Measurements from ENCODE around the gene JCAD. TPM values are rescaled to one million over a fixed set of nuclear protein-coding genes. Genes with fewer than 3 reads are reported as not detected.

Gene JCAD
- polyA plus RNA-seq, 1 donor from 2014 or later, result 2.3 TPM

DNA sequence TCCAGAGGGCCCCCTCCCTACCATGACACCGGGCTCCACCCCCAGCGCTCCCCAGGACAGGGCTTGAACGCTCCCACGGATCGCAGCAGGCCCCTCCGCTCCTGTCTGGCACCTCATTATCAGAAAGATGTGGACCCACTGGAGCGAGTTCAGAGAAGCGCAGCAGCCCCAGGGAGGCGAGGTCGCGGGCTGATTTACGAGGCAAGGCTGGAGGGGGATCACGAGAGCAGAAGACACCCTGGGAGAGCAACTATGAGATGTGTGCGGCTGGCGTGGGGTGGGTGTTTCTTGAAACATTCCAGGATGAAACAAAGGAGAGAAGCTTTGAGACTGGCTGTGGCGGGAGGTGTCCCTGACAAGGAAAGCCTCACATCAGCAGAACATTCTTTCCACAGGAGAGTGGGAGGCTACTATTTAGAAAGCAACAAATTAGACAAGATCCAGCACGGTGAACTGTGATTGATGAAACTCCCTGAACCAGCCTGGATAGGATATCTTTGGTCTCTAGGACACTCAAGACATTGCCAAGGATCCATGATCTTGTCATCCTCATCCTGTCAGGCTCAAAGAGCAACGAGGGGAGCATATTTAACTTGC is 66.0 kb downstream of the JCAD start:
- Histone ChIP-seq H4K20me1 (ENCODE audit: insufficient read depth) (no peaks in the 10 kb centered on the region), H3K27me3 (ENCODE audit: insufficient read depth, low read depth, low read length) (no peaks in the 10 kb centered on the region), H3K9me2 (ENCODE audit: insufficient read depth, low read length) (no peaks in the 10 kb centered on the region), H3K36me3 (ENCODE audit: insufficient read depth, low read length) (no peaks in the 10 kb centered on the region), H3K79me2 (replicated peaks; ENCODE audit: insufficient read depth, low read length) (no peaks in the 10 kb centered on the region), H3K9me3 (ENCODE audit: low read length) (no peaks in the 10 kb centered on the region), H3K9ac (ENCODE audit: low read length) (no peak overlapping the region), H3K27ac (ENCODE audit: low read length) (no peak overlapping the region), H2AFZ (ENCODE audit: low read depth, low read length) (no peak overlapping the region), H3K4me2 (ENCODE audit: low read length) (no peak overlapping the region), H3K4me3 (ENCODE audit: low read length) (no peak overlapping the region), H3F3A (ENCODE audit: insufficient read depth, low read length, poor library complexity, severe bottlenecking) (no peaks in the 10 kb centered on the region)
- TF ChIP-seq EP300 (conservative IDR thresholded peaks at IDR 0.05; ENCODE audit: poor library complexity, severe bottlenecking) (no peak), TAF1 (IDR thresholded peaks at IDR 0.05; ENCODE audit: low read depth) (no peak), POLR2AphosphoS5 (IDR thresholded peaks at IDR 0.05) (no peak), RAD21 (conservative IDR thresholded peaks at IDR 0.05) (no peak), EZH2 (IDR thresholded peaks at IDR 0.05; ENCODE audit: borderline replicate concordance, insufficient read depth, low read length, poor library complexity, severe bottlenecking) (no peak), SMC3 (conservative IDR thresholded peaks at IDR 0.05; ENCODE audit: poor library complexity) (no peak), MXI1 (conservative IDR thresholded peaks at IDR 0.05; ENCODE audit: poor library complexity, severe bottlenecking) (no peak)
- TF ChIP-seq, protein P1, sequence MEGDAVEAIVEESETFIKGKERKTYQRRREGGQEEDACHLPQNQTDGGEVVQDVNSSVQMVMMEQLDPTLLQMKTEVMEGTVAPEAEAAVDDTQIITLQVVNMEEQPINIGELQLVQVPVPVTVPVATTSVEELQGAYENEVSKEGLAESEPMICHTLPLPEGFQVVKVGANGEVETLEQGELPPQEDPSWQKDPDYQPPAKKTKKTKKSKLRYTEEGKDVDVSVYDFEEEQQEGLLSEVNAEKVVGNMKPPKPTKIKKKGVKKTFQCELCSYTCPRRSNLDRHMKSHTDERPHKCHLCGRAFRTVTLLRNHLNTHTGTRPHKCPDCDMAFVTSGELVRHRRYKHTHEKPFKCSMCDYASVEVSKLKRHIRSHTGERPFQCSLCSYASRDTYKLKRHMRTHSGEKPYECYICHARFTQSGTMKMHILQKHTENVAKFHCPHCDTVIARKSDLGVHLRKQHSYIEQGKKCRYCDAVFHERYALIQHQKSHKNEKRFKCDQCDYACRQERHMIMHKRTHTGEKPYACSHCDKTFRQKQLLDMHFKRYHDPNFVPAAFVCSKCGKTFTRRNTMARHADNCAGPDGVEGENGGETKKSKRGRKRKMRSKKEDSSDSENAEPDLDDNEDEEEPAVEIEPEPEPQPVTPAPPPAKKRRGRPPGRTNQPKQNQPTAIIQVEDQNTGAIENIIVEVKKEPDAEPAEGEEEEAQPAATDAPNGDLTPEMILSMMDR (IDR thresholded peaks at IDR 0.05; ENCODE audit: poor library complexity, severe bottlenecking), result no peak
- TF ChIP-seq, protein P2, sequence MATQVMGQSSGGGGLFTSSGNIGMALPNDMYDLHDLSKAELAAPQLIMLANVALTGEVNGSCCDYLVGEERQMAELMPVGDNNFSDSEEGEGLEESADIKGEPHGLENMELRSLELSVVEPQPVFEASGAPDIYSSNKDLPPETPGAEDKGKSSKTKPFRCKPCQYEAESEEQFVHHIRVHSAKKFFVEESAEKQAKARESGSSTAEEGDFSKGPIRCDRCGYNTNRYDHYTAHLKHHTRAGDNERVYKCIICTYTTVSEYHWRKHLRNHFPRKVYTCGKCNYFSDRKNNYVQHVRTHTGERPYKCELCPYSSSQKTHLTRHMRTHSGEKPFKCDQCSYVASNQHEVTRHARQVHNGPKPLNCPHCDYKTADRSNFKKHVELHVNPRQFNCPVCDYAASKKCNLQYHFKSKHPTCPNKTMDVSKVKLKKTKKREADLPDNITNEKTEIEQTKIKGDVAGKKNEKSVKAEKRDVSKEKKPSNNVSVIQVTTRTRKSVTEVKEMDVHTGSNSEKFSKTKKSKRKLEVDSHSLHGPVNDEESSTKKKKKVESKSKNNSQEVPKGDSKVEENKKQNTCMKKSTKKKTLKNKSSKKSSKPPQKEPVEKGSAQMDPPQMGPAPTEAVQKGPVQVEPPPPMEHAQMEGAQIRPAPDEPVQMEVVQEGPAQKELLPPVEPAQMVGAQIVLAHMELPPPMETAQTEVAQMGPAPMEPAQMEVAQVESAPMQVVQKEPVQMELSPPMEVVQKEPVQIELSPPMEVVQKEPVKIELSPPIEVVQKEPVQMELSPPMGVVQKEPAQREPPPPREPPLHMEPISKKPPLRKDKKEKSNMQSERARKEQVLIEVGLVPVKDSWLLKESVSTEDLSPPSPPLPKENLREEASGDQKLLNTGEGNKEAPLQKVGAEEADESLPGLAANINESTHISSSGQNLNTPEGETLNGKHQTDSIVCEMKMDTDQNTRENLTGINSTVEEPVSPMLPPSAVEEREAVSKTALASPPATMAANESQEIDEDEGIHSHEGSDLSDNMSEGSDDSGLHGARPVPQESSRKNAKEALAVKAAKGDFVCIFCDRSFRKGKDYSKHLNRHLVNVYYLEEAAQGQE (IDR thresholded peaks at IDR 0.05; ENCODE audit: borderline replicate concordance), result no peak

DNA sequence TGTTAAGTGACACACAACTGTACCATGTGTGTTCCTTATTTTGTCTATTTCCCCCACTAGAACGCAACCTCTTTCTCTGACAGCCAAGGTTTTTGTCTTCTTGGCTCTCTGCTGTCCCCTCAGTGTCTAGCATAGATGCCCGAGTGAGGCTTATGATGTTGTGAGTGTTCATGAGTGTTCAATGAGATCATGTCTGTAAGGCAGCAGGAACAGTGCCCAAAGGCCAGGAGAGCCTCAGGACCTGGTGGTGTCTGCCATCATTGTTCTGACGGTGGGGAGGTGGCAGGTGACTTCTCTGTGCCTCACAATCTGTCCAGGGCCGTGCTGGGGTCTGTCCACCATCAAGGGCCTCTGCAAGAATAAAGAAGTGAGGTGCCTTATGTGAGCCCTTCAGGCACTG is 66.5 kb downstream of the JCAD start:
- no peaks in the 10 kb centered on the region for H3K9me3 ChIP-seq (ENCODE audit: low read length)
- H4K20me1 ChIP-seq (ENCODE audit: insufficient read depth), result no peaks in the 10 kb centered on the region
- H3F3A ChIP-seq (ENCODE audit: insufficient read depth, low read length, poor library complexity, severe bottlenecking), result no peaks in the 10 kb centered on the region
- no peak overlapping the region for H3K4me2 ChIP-seq (ENCODE audit: low read length)
- no peaks in the 10 kb centered on the region for H3K27me3 ChIP-seq (ENCODE audit: insufficient read depth, low read depth, low read length)
- H3K36me3 ChIP-seq (ENCODE audit: insufficient read depth, low read length), result no peaks in the 10 kb centered on the region
- no peak overlapping the region for H3K9ac ChIP-seq (ENCODE audit: low read length)
- H3K9me2 ChIP-seq (ENCODE audit: insufficient read depth, low read length), result no peaks in the 10 kb centered on the region
- TF ChIP-seq TAF1 (IDR thresholded peaks at IDR 0.05; ENCODE audit: low read depth) (no peak), RAD21 (conservative IDR thresholded peaks at IDR 0.05) (no peak), EP300 (conservative IDR thresholded peaks at IDR 0.05; ENCODE audit: poor library complexity, severe bottlenecking) (no peak)
- TF ChIP-seq, protein P2 (IDR thresholded peaks at IDR 0.05; ENCODE audit: borderline replicate concordance), result no peak
- no peaks in the 10 kb centered on the region for H3K79me2 ChIP-seq (replicated peaks; ENCODE audit: insufficient read depth, low read length)
- H3K4me3 ChIP-seq (ENCODE audit: low read length), result no peak overlapping the region
- no peak overlapping the region for H3K27ac ChIP-seq (ENCODE audit: low read length)
- no peak overlapping the region for H2AFZ ChIP-seq (ENCODE audit: low read depth, low read length)
